Fibroblast of the aortic adventitia (primary cell): ENCODE measurements around the gene SLC22A15. TPM values are rescaled to one million over a fixed set of nuclear protein-coding genes. Genes with fewer than 3 reads are reported as not detected.
A peak's percentile ranks its signal among the peaks of the same experiment; 100 is the strongest.

Experiments
- DNase-seq: peaks from one replicate; pipeline ENCODE4 v3.0.0-alpha.2; 2010; ENCODE audit warnings: low read depth
- H3K4me3 ChIP-seq: 2 replicates; pipeline ENCODE4 v1.5.1; 2011; ENCODE audit warnings: low read depth, mild to moderate bottlenecking, control low read depth, low read length, moderate library complexity
- CTCF ChIP-seq: IDR thresholded peaks from 2 replicates; pipeline ENCODE4 v1.5.1; 2011; ENCODE audit warnings: mild to moderate bottlenecking, low read length, control low read depth, inconsistent platforms; ENCODE audit not compliant: insufficient read depth
- total RNA-seq: library from RNA; depleted of rRNA; stranded (reverse); fragments of >200 nt; gene quantifications from 2 replicates; pipeline ENCODE4 v1.2.3, GENCODE V29; 2012; ENCODE audit warnings: low replicate concordance

The SLC22A15 gene
- total RNA-seq, 1 donor: 4.2 TPM

- H3K4me3 ChIP-seq: no peak overlapping the region
- DNase-seq: no peak
- TF ChIP-seq CTCF: no peak
Measured at GRCh38 chr1:116012716-116013115, 36.4 kb downstream of the SLC22A15 start.

GRCh38 chr1:116015679-116016078, 39.4 kb downstream of the SLC22A15 start:
- no peak overlapping the region for H3K4me3 ChIP-seq
- no peak for DNase-seq
- TF ChIP-seq CTCF: no peak

- no peak for TF ChIP-seq CTCF
- DNase-seq: no peak
- no peak overlapping the region for H3K4me3 ChIP-seq
Measured at GRCh38 chr1:116018007-116018406, 41.7 kb downstream of the SLC22A15 start.

- no peak for DNase-seq
- no peak for TF ChIP-seq CTCF
- no peak overlapping the region for H3K4me3 ChIP-seq
Measured at GRCh38 chr1:116019653-116020253, 43.4 kb downstream of the SLC22A15 start.

- DNase-seq: peak; percentile 60
- peak; percentile 69 for TF ChIP-seq CTCF
- H3K4me3 ChIP-seq: no peak overlapping the region
Measured at GRCh38 chr1:116020668-116021272, 44.5 kb downstream of the SLC22A15 start.

GRCh38 chr1:116024626-116025025, 48.3 kb downstream of the SLC22A15 start:
- TF ChIP-seq CTCF: no peak
- H3K4me3 ChIP-seq: no peak overlapping the region
- DNase-seq: no peak

GRCh38 chr1:116026631-116027030, 50.3 kb downstream of the SLC22A15 start:
- TF ChIP-seq CTCF: no peak
- no peak for DNase-seq

More at GRCh38 chr1:116026631-116027030, 50.3 kb downstream of the SLC22A15 start:
- H3K4me3 ChIP-seq: no peak overlapping the region
